ENCODE data around the gene HDGF.
"Not testable (repeated sequence)": the region's sequence is repeated elsewhere in the genome, so short reads cannot be mapped to it uniquely, and the experiment has no call there.

HDGF gene

DNA sequence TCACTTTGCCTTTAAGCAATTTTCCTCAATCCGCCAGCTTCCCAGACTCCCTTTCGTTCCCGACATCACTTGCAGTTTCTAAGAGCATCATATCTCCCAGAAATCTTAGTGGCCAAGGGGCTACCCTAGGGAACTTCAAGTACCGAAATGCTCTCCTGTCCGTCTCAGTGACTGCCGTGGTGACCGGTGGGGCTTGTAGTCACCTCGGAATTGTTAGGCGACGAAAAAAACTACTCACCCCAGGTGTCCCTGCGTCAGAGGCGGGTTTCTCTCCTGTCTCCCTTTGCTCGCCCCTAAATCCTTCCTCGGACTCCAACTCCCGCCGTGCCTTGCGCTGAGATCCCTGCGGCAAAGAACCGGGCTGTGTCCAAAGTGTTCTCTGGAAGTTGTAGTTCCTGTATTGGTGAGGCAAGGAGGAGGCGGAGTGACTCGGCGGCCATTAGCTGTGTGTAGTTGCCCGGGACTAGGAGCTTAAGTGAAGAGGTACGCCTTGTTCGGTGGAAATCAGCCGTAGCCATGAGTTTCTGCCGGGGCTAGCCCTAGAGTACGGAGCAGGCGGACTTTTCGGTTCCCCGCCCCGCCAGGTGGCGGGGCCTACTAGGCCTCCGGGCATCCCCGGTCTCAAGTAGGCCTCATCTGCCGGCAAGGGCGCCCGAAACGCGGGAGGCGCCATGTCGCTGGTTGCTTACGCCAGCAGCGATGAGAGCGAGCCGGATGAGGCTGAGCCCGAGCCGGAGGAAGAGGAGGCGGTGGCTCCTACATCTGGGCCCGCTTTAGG, 15.8 kb upstream of the HDGF start, which contains the start of gene PRCC:
TSS of gene PRCC (plus strand) at position 435 of the 778 bp plus-strand sequence. CDS start at position 672, 237 bp downstream.
- DNase-seq (ENCODE audit: low spot score), result peak; percentile 93

DNA sequence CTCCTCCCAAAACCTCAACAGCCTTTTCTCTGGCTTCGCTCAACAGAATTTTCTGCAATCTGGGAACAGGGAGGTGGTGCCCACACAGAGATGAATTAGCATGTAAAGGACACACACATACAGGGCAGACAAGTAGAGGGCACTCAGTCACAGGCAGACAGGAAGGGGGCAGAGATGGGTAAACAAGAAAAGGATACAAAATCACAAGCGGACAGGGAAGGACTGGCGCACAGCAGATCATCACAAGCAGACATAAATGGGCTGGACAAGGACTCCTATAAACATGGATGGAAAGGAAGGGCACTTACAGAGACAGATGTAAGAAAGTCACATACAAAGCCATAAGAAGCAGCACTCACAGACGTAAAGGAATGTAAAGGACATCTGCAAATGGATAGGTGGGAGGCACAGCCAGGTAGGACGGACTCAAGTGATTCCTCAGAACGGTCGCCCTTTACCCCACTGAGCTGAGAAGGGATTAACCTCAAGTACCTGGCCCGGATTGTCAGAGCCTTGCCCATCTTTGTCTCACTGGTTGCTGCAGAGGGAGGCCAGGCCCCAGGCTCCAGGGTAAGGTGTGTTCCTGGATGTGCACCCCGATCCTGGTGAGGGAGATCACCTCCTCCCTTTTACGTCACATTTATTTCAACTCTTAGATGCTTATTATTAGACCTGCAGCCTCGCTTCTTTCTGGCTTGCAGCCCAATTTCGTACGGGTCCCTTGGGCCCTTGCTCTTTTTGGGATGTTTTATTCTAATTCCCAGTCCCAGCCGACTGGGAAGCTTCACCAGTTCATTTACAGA, 15.0 kb upstream of the HDGF start:
- peak; percentile 60 for DNase-seq (ENCODE audit: low spot score)

DNA sequence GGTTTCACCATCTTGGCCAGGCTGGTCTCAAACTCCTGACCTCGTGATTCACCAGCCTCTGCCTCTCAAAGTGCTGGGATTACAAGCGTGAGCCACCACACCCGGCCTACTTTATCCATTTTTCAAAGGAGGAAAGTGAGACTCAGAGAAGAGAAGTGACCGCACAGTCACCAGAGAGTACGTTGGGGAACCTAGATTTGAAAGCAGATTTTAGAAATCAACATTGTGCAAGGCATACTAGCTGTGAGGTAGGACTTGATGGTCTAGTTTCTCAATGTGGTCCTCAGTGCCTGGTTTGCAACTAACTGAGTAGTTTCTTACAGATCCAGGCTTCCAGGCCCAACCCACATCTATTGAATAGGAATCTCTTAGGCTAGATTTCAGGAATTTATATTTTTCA, 14.2 kb upstream of the HDGF start:
- DNase-seq (ENCODE audit: low spot score), result no peak

DNA sequence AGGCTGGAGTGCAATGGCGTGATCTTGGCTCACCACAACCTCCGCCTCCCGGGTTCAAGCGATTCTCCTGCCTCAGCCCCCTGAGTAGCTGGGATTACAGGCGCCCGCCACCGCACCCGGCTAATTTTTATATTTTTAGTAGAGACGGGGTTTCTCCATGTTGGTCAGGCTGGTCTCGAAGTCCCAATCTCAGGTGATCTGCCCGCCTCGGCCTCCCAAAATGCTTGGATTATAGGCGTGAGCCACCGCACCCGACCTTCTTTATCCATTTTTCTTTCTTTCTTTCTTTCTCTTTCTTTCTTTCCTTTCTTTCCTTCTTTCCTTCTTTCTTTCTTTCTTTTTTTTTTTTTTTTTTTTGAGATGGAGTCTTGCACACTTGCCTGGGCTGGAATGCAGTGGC, 13.7 kb upstream of the HDGF start:
- DNase-seq (ENCODE audit: low spot score), result not testable (repeated sequence)

DNA sequence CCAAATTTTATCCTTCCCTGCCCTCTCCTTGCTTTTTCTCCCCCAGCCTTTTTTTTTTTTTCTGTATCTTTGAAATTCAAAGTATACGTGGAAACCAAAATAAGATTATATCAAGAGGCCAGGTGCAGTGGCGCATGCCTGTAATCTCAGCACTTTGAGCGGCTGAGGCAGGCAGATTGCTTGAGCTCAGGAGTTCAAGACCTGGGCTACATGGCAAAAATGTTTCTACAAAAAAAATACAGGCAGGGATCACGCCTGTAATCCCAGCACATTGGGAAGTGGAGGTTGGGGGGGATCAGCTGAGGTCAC, 9.3 kb upstream of the HDGF start:
- DNase-seq (ENCODE audit: low spot score), result no peak

DNA sequence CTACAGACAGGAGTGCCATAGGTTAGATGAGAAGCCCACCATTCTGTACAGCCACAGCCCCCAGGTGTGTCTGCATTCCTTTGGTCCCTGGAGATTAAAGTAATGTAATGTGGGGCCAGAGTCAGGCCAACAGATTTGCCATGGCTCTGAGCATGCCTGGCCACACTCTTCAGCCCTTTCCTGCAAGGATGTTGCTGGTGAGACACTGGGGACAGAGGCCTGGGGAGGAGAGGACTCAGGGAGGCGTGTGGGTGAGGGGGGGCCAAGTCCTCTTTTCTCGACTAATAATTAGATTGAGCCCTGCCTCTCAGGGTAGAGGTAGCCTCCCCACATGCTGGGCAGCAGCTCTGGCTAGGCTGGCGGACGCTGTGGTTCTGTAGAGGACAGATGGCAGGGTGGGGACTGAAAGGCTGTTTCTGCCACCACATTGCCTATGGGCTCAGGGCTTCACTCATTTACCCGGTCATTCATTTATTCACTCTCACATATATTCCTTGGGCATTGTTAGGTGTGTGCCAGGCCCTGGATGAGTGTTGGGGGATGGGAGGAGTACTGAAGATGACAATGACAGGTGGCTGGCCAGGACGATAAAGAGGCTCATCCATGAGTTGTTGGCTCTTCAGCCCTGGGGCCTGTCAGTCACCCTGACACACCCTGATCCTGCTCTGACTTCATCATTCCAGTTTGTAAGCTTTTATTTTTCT, 8.8 kb upstream of the HDGF start:
- no peak for DNase-seq (ENCODE audit: low spot score)

DNA sequence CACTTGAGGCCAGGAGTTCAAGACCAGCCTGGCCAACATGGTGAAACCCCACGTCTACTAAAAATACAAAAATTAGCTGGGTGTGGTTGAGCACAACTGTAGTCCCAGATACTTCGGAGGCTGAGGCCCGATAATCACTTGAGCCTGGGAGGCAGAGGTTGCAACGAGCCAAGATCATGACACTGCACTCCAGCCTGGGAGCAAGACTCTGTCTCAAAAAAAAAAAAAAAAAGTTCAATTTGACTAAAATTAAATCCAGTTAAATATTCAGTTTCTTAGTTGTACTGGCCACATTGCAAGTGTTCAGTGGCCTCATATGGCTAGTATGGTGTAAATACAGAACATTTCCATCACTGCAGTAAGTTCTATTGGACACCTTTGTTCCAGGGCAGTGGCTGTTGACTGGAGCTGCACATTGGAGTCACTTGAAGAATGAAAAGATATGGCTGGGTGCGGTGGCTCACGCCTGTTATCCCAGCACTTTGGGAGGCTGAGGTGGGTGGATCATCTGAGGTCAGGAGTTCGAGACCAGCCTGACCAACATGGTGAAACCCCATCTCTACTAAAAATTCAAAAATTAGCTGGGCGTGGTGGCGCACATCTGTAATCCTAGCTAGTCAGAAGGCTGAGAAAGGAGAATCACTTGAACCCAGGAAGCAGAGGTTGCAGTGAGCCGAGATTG, 6.2 kb upstream of the HDGF start:
- not testable (repeated sequence) for DNase-seq (ENCODE audit: low spot score)

DNA sequence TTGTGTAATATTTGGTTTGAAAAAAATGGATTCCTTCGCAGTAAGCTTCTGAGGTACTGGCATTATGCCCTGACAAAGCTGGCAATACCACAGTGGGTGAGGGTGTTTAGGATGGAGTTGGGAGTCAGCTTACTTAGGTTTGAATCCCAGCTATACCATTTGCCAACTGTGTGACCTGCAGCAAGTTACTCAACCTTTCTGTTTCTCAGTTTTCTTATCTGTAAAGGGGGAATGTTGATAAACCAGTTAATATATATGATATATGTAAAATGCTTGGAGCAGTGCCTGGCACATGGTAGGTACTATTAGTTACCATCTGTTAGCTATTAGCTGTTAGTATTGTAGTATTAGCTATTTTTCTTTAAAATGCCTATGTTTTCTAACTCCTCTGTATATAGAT, 4.9 kb upstream of the HDGF start:
- DNase-seq (ENCODE audit: low spot score), result no peak

DNA sequence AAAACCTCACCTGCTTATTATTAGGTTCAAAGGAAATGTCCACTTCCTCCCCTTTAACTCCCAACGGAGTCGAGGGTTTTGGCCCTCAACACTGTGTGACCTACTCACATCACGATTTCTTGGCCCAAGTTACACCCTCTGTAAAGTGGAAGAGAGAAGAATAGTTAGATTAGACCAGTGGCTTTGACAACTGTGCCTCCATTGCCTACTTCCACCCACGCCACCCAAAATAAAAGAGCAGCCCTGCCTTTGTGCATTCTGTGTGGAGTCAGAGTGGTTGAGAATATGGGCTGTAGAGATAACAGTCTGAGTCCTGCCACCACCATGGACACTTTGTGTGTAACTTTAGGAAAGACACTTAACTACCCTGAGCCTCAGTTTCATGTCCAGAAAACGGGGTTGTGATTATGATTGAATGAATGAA, 4.1 kb upstream of the HDGF start:
- DNase-seq (ENCODE audit: low spot score), result no peak

DNA sequence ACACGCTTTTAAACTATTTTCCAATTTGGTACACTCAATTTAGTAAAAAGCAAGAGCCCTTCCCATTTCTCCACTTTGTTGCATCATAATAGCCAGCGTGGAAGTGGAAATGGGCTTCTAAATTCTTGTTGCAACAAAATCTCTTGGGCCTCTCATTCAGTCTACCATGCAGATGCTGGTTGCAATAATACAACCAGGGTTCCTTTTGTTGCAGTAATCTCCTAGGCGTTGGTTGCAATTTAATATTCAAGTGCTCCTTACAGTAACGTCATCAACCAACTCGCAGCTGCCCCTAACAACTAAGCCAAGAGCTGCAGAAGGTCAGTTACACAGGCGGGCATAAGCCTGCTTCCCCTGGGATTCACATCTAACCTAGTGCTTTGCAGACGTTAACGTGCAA, 2.7 kb upstream of the HDGF start:
- DNase-seq (ENCODE audit: low spot score), result peak; percentile 79

DNA sequence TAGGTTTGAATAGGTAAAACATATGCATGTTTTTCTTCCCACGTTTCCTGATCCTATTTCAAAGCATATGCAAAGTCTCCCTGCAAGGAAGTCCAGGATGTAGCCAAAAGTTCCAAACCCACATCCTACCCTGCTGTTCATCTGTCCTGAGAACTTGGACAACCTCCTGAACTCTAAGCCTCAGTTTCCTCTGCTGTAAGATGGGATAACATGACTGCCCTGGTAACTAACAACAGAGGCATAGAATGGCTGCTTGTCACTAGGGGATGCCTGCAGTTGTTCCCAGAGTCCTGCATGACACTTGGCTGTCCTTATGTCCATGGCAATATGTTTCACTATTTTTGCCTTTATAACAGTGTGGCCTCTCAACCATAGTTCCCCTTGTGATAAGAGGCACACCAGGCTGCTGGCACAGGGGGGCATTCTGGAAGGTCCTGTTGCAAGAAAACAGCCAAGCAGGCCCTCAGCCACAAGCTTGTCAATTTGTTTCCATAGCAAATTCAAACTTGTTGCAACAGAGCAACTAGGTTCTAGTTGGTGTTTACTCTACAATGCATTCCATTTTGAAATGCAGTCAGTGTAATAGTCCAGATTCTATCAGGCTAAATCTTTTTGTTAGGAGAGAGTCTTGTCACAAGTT, 1.5 kb upstream of the HDGF start:
- DNase-seq (ENCODE audit: low spot score), result no peak

DNA sequence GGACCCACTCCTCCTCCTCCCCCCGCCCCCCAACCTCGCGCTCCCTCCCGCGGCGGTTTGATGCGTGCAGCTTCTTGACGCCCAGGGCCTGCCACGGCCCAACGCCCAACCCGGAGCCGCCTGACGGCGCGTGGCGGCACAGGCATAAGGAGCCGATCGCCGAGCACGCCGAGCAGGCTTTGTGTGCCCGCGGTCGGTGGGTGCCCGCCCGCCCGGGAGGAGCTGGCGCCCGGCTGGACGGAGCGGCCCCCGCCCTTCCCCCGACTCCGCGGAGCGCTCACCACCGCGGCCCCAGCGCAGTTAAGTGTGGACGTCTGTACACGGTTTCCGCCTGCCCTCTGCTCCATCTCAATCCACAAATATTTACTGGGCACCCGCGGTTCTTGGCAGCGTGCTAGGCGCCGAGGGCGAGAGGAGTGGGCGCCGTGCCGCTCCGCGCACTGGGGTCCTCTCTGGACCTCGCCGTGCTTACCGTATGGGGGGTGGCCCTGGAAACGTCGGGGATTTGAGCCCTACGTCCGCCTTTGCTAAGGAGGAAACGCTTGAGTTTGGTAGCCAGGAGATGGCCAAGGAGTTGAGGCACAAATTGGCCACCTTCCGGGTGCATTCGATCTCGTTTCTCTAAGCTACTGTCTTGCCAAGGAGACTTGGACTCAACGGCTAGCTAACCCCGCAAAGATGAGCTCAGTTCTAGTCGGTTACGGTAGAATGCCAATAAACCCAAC, 444 bp upstream of the HDGF start:
- DNase-seq (ENCODE audit: low spot score), result peak; percentile 96

DNA sequence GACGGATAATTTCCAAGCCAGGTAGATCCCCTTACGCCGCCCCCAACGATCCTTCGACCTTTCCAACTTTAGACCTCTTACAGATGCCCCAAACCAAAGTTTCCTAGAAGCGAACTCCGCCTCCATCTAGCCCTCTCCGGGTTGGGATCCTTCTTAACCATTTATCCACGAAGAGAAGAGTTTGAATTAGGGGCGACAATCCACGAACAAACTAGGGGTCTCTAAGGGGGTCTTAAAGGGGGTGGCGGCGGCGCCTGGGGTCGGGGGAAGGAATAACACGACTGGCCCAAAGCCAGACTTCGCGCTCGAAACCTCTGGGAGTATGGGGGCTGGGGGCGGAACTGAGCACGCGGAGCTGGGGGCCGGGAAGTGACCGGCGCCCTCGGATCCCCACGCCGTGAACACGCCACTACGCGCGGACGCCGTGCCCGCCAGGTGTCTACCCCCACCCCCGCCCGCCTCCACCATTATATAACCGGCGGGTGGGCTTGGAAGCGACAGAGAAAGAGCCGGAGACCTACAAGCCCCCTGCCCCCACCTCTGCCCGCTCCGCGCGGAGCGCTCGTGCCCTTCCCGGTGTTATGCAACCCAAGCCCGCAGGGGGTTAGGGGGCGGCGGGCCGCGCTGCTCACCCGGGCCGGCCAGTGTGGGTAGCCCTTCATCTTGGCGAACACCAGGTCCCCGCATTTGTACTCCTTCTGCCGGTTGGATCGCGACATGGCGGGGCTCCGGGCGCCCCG, 594 bp downstream of the HDGF start:
- DNase-seq (ENCODE audit: low spot score), result no peak

DNA sequence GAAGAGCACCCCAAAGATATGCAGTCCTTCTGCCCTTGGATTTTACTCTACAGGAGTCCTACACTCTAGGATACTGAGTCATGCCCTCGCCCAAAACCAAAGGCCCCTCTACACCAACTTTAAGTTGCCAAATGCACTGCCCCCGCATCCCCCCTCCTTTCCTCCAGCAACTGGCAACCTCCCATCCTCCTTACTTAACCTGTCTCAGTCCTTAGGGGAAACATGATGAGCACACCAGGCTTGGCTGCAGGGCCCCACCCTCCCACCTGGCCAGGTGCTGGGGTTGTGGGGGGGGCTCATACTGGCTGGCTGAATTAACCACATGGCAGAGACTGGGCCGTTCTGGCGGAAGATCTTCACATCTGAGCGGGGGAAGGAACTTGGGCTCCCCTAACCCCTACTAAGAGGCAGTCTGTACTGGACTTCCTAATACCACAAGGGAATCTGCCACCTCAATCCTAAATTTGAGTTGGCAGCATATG, 1.2 kb downstream of the HDGF start:
- no peak for DNase-seq (ENCODE audit: low spot score)

DNA sequence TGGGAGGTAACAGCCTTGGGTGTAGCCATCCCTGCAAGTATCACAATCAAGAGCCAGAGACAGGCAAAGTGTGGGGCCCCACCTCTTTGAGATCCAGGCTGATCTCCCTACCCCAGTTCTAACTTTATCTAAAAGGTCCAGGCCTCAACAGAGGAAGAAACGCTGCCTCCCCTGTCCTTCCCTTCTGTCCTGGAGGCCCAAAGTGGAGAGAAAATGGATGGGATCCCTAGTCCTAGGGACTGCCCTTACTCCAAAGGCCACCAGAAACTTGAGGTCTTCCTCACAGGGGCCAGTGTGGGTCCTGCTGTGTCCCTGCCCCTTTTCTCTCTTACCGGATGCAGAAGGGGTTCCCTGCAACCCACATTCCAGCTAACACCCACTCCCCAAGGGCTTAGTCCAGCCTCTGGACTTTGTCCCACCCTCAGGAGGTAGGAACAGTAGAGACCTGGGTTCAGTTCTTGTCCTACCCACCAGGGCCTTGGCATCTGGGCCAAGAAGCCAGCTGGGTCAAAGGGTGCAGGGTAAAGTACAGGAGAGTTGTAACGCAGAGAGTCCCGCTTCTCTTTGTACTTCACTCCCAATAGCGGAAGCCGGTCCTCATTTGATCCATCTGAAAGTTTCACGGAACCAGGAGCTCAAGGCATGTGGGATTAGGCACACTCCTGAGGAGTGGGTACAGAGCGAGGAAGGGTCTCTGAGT, 1.9 kb downstream of the HDGF start:
- no peak for DNase-seq (ENCODE audit: low spot score)

DNA sequence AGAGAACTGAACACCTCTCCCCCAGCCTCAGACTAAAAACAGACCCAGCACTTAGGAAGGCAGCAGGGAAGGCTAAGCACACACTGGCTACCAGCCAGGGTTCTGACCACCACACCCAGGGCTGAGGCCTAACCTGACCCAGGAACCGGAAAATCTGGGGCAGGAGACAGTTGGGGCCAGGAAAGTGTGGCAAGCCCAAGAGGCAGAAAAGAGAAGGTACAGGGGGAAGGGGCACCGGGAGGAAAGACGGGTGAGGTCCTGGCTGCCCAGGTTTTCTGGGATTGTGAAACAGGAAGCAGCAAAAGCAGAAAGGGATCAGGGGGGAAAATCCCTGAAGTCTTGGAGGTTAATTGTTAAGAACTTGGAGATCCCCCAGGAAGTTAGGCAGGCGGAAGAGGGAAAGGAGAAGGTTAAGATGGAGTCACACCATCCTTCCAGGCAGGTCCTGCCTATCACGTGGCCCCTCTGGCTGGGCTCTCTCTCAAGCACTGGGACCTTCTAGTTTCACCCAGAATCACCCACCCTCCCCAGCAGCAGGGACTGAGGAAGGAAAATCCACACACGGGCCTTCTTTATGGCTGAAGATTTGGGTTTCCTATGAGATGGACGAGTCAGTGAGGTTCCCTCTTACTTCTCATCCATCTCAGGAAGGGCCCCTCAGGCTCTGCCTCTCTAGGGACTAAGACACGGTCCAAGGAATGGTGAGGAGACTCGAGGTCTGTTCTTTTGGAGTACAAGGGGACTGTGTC, 2.6 kb downstream of the HDGF start:
- no peak for DNase-seq (ENCODE audit: low spot score)

DNA sequence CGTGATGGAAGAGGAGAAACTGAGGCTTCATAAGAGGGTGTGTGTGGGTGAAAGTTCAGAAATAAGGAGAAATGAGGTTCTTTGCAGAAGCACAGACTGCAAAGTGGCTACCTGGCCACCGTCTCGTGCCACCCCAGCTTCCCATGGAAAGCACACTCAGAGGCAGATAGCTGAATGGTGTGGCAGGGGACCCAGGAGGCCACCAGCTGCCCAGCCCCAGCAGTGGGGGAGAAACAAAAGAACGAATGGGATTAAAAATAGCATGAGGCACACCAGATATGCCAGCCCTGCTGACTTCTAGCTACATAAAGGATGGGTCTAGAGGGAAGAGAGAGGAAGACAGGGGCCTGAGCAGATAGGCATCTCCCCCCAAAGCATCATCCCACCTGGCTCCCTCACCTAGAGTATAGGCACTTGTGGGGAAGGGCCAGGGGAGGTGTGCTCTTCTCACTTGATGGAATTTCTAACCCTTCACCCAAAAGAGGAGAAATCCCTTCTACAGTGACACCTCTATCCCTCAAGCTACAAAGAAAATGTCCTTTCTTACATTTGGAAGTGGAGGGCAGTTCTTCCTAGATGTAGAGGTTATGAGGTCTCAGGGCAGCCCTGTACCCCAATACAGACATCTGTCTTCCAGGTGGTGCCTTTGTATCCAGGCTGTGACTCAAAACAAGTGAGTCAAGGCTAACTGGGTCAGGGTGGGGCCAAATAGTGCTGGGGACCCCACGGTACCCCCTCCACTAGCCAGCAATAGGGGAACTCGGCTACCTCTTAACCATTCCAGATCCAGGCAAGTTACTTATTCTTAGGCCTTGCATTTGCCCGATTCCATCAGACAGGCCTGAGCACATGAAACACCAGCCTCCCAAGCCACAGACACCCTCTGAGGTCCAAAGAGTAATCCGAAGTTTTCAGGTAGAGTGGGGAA, 3.5 kb downstream of the HDGF start:
- no peak for DNase-seq (ENCODE audit: low spot score)
